Osteocyte (in vitro differentiated cells): ENCODE data around the gene FEZF1. TPM values are rescaled to one million over a fixed set of nuclear protein-coding genes. Genes with fewer than 3 reads are reported as not detected.

ENCODE experiments used
- DNase-seq: peaks from one replicate; pipeline ENCODE4 v3.0.0; 2021; ENCODE audit warnings: mixed read lengths; ENCODE audit not compliant: unreplicated experiment; ENCODE audit errors: extremely low spot score
- H3K27ac Mint-ChIP-seq: one replicate; pipeline ENCODE4 v1.8.0; 2021; ENCODE audit warnings: mild to moderate bottlenecking, mixed read lengths; ENCODE audit not compliant: unreplicated experiment
- H3K27me3 Mint-ChIP-seq: one replicate; pipeline ENCODE4 v1.8.0; 2021; ENCODE audit warnings: mixed read lengths; ENCODE audit not compliant: unreplicated experiment
- H3K36me3 Mint-ChIP-seq: one replicate; pipeline ENCODE4 v1.8.0; 2021; ENCODE audit warnings: mixed read lengths; ENCODE audit not compliant: unreplicated experiment
- H3K4me1 Mint-ChIP-seq: one replicate; pipeline ENCODE4 v1.8.0; 2021; ENCODE audit warnings: mixed read lengths; ENCODE audit not compliant: unreplicated experiment
- H3K4me3 Mint-ChIP-seq: one replicate; pipeline ENCODE4 v1.8.0; 2021; ENCODE audit warnings: mild to moderate bottlenecking, moderate library complexity, mixed read lengths; ENCODE audit not compliant: unreplicated experiment
- H3K9me3 Mint-ChIP-seq: one replicate; pipeline ENCODE4 v1.8.0; 2021; ENCODE audit warnings: mixed read lengths; ENCODE audit not compliant: unreplicated experiment
- total RNA-seq: library from RNA; stranded (reverse); gene quantifications from 2 replicates; pipeline ENCODE4 v1.2.1, GENCODE V29; 2021
- TF ChIP-seq, protein P1 (sequence below): fragments of 200-600 bp; sonication (generic); IDR thresholded peaks from 2 replicates; pipeline ENCODE4 v1.5.0; 2021; ENCODE audit warnings: antibody characterized with exemption, mild to moderate bottlenecking, moderate library complexity

Gene FEZF1
- total RNA-seq, 1 donor from 2014 or later: not detected

DNA sequence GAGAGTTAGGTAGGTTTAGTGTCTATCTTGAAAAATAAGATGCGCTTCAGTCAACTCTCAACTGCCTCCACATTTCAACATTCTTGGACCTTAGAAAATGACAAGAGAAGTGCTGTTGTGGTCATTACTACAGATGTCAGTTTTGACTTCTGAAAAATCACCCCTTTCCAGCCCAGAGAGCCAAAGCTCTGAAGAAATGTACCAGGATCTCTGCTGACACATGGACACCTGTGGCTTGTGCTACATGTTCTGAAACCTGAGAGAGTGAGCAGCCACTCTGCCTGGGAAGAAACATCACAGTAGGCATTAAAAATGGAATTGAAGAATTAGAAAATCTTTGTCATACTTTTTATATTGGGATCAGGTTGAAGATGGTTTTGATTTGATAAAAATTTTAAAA, 35.9 kb upstream of the FEZF1 start:
- no peaks in the 10 kb centered on the region for H3K9me3 Mint-ChIP-seq
- TF ChIP-seq, protein P1, sequence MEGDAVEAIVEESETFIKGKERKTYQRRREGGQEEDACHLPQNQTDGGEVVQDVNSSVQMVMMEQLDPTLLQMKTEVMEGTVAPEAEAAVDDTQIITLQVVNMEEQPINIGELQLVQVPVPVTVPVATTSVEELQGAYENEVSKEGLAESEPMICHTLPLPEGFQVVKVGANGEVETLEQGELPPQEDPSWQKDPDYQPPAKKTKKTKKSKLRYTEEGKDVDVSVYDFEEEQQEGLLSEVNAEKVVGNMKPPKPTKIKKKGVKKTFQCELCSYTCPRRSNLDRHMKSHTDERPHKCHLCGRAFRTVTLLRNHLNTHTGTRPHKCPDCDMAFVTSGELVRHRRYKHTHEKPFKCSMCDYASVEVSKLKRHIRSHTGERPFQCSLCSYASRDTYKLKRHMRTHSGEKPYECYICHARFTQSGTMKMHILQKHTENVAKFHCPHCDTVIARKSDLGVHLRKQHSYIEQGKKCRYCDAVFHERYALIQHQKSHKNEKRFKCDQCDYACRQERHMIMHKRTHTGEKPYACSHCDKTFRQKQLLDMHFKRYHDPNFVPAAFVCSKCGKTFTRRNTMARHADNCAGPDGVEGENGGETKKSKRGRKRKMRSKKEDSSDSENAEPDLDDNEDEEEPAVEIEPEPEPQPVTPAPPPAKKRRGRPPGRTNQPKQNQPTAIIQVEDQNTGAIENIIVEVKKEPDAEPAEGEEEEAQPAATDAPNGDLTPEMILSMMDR: no peak
- no peaks in the 10 kb centered on the region for H3K4me1 Mint-ChIP-seq
- no peak for DNase-seq
- no peak overlapping the region for H3K4me3 Mint-ChIP-seq
- H3K27me3 Mint-ChIP-seq: no peaks in the 10 kb centered on the region
- H3K27ac Mint-ChIP-seq: no peak overlapping the region
- no peaks in the 10 kb centered on the region for H3K36me3 Mint-ChIP-seq

DNA sequence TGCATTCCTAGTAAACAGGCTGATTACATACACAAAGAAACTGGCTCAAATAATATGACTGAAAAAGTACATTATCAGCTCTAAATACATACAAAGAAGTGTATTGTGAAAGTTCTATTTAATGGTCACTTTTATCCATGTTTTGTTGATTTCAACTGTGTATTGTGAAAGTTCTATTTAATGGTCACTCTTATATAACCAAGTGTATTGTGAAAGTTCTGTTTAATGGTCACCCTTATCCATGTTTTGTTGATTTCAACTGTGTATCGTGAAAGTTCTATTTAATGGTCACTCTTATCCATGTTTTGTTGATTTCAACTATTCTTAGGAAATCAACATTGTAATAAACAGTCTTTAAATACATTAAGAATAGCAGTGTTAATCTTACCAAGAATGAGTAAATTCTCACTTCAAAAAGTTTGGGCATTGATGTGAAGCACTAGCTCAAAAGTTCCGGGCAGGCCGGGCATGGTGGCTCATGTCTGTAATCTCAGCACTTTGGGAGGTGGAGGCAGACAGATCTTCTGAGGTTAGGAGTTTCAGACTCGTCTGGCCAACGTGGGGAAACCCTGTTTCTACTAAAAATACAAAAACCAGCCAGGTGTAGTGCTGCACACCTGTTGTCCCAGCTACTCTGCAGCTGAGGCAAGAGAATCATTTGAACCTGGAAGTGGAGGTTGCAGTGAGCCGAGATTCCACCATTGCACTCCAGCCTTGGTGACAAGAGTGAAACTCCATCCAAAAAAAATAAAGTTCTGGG, 34.8 kb upstream of the FEZF1 start:
- Mint-ChIP-seq H3K4me1 (no peaks in the 10 kb centered on the region), H3K36me3 (no peaks in the 10 kb centered on the region), H3K27ac (no peak overlapping the region), H3K27me3 (no peaks in the 10 kb centered on the region), H3K9me3 (no peaks in the 10 kb centered on the region), H3K4me3 (no peak overlapping the region)
- TF ChIP-seq, protein P1: no peak
- DNase-seq: no peak

DNA sequence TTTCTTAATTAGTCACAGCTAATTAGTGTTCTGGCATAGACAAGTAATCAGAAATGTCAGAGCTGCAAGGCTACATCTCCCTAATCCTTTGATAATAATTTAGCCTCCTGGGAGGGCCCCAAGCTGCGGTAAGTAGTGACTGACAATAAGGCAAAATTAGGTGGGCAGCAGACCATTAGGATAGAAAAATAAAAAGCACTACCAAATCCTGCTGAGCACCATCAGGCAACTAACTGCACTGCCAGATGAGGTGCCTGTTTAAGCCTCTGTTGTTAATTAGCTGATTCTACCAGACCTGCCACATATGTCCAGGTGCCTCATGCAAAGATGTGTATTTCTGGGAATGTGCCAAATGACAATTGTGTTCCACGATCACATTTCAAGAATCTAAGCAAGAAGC, 32.5 kb upstream of the FEZF1 start:
- peaks cover 3% of the 10 kb centered on the region for H3K27me3 Mint-ChIP-seq
- H3K4me3 Mint-ChIP-seq: no peak overlapping the region
- H3K27ac Mint-ChIP-seq: no peak overlapping the region
- no peaks in the 10 kb centered on the region for H3K36me3 Mint-ChIP-seq
- TF ChIP-seq, protein P1: no peak
- no peaks in the 10 kb centered on the region for H3K9me3 Mint-ChIP-seq
- no peaks in the 10 kb centered on the region for H3K4me1 Mint-ChIP-seq
- no peak for DNase-seq

DNA sequence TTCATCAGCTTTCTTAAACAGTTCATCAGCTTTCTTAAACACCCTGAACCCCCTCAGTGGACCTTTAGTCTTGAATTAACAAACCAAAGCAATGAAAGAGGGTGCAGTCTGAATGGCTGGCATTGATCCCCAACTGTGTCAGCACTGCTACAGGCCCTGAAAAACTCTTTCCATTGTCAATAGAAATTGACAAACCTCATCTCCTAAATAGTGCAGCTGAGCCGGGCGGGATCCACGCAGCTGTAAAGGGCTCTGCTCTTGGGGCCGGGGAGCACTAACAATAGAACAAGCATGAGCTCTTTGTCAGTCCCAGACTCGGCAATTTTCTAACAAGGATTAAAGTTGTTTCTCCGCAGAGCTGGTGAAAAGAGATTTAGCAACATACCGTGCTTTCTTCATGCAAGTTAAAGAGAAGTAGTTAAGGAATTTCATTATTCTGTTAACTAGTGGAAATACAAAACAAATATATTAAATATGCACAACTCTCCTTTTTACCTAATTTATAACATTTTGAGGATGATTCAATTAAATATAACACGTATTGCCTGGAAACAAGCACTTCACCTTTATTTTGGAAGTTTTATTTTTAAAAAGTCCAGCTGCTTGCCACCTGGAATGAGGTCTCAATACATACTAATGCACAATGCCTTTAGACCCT, 24.7 kb upstream of the FEZF1 start:
- Mint-ChIP-seq H3K36me3 (no peaks in the 10 kb centered on the region), H3K27me3 (peaks cover 31% of the 10 kb centered on the region), H3K4me1 (no peaks in the 10 kb centered on the region), H3K9me3 (no peaks in the 10 kb centered on the region), H3K4me3 (no peak overlapping the region), H3K27ac (no peak overlapping the region)
- TF ChIP-seq, protein P1: no peak
- no peak for DNase-seq

DNA sequence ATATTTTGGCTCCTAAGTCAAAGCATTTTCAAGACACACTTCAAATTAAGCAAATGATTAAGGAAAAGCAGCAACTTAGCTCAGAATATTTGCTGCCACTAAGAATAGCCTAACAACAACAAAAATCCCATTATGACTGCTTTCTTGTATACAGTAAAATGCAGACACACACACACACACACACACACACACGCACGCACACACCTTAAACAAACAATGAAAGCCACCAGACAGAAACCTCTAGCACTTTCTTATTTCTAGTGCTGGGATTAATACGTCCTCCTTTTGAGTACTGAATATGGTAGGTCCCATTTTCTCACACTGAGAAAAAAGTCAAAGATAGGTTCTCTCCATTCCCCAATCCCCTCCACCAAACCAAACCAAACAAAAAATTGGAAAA, 23.4 kb upstream of the FEZF1 start:
- no peak for DNase-seq
- H3K36me3 Mint-ChIP-seq: no peaks in the 10 kb centered on the region
- TF ChIP-seq, protein P1: no peak
- H3K9me3 Mint-ChIP-seq: no peaks in the 10 kb centered on the region
- no peak overlapping the region for H3K4me3 Mint-ChIP-seq
- no peak overlapping the region for H3K27ac Mint-ChIP-seq
- peaks cover 31% of the 10 kb centered on the region for H3K27me3 Mint-ChIP-seq
- no peaks in the 10 kb centered on the region for H3K4me1 Mint-ChIP-seq
